H1 (cell line): ENCODE results near the gene GJD3. TPM values are rescaled to one million over a fixed set of nuclear protein-coding genes. Genes with fewer than 3 reads are reported as not detected.

Source experiments
- CTCF ChIA-PET: fragments of 300-600 bp; sonication (Branson Sonifier 250); formaldehyde crosslinking; loops from one replicate; lab custom pipeline; 2021; ENCODE audit not compliant: partially characterized antibody; lab: Charles Lee
- POLR2A ChIA-PET: fragments of 300-600 bp; sonication (Branson Sonifier 250); formaldehyde crosslinking; loops from one replicate; lab custom pipeline; 2021; ENCODE audit warnings: inconsistent platforms; ENCODE audit not compliant: partially characterized antibody; lab: Charles Lee
- DNase-seq, 2 experiments: peaks; one replicate each; pipeline versions ENCODE4 v3.0.0 to v3.0.0-alpha.2; 2010 to 2022; ENCODE audit warnings: low spot score in 2 of 2, low read depth in 1 of 2, mixed read lengths in 1 of 2
- FAIRE-seq: peaks from 2 replicates; lab custom pipeline; 2011; peaks lifted over from hg19 to GRCh38; lab: Jason Lieb, UNC
- H2AFZ ChIP-seq: 2 replicates; pipeline ENCODE4 v1.8.1; 2012; ENCODE audit warnings: low read length, inconsistent platforms
- H2AK5ac ChIP-seq: 2 replicates; pipeline ENCODE4 v1.6.1; 2013; ENCODE audit warnings: low read depth, low read length
- H2BK120ac ChIP-seq: replicated peaks from 2 replicates; pipeline ENCODE3; 2013; ENCODE audit warnings: low read depth, low read length, inconsistent platforms
- H2BK12ac ChIP-seq: 2 replicates; pipeline ENCODE4 v1.6.1; 2013; ENCODE audit warnings: low read depth, low read length
- H2BK15ac ChIP-seq: 2 replicates; pipeline ENCODE4 v1.6.1; 2013; ENCODE audit warnings: low read length
- H2BK20ac ChIP-seq: 2 replicates; pipeline ENCODE4 v1.6.1; 2013; ENCODE audit warnings: low read length
- H2BK5ac ChIP-seq: 2 replicates; pipeline ENCODE4 v1.6.1; 2013; ENCODE audit warnings: low read depth, low read length
- H3K14ac ChIP-seq: 2 replicates; pipeline ENCODE4 v1.6.1; 2013; ENCODE audit warnings: inconsistent platforms; ENCODE audit not compliant: insufficient read length
- H3K18ac ChIP-seq: 2 replicates; pipeline ENCODE4 v1.6.1; 2013; ENCODE audit warnings: low read length; ENCODE audit errors: extremely low read depth
- H3K23ac ChIP-seq: 2 replicates; pipeline ENCODE4 v1.6.1; 2013; ENCODE audit warnings: inconsistent platforms; ENCODE audit not compliant: insufficient read length
- H3K23me2 ChIP-seq: 2 replicates; pipeline ENCODE4 v1.6.1; 2013; ENCODE audit warnings: low read depth, low read length
- H3K27ac ChIP-seq: 2 replicates; pipeline ENCODE4 v1.6.1; 2011; ENCODE audit warnings: low read depth, low read length, inconsistent platforms
- H3K27me3 ChIP-seq, 4 experiments: replicated peaks in 1 of 4; 1 replicate in 1 of 4; 2 replicates in 3 of 4; pipeline versions ENCODE4 v1.6.1 to v1.8.1; 2011 to 2013; ENCODE audit warnings: low read length in 3 of 4, mild to moderate bottlenecking in 3 of 4, inconsistent platforms in 2 of 4, mixed read lengths in 2 of 4, moderate library complexity in 1 of 4; ENCODE audit not compliant: control insufficient read depth in 3 of 4, insufficient read depth in 3 of 4; ENCODE audit errors: extremely low read depth in 1 of 4
- H3K36me3 ChIP-seq, 4 experiments: 2 replicates each; pipeline versions ENCODE4 v1.6.1 to v1.8.1; 2011 to 2013; ENCODE audit warnings: mild to moderate bottlenecking in 4 of 4, low read length in 3 of 4, moderate library complexity in 2 of 4, control low read depth in 1 of 4, inconsistent platforms in 1 of 4; ENCODE audit not compliant: insufficient read depth in 4 of 4, control insufficient read depth in 2 of 4
- H3K4ac ChIP-seq: replicated peaks from 2 replicates; pipeline ENCODE3; 2013; ENCODE audit warnings: low read length, low read depth, mixed read lengths, inconsistent platforms; ENCODE audit not compliant: insufficient read length
- H3K4me1 ChIP-seq, 4 experiments: replicated peaks in 1 of 4; 1 replicate in 1 of 4; 2 replicates in 3 of 4; pipeline versions ENCODE4 v1.6.1 to v1.8.1; 2011 to 2013; ENCODE audit warnings: low read length in 3 of 4, inconsistent platforms in 2 of 4, mixed read lengths in 1 of 4; ENCODE audit not compliant: insufficient read depth in 4 of 4, control insufficient read depth in 3 of 4
- H3K4me2 ChIP-seq, 2 experiments: 2 replicates each; pipeline versions ENCODE4 v1.6.1 to v1.8.1; 2011 to 2013; ENCODE audit warnings: low read depth in 2 of 2, low read length in 2 of 2, control low read depth in 1 of 2, inconsistent platforms in 1 of 2, mild to moderate bottlenecking in 1 of 2; ENCODE audit not compliant: insufficient read depth in 1 of 2
- H3K4me3 ChIP-seq, 4 experiments: fragments of 200-600, 300-600 bp in 1 of 4; sonication (generic), shearing (Covaris generic), sonication (Bioruptor Twin) in 1 of 4; 2 replicates each; pipeline versions ENCODE4 v1.5.1 to v1.8.1; 2011 to 2016; ENCODE audit warnings: low read length in 4 of 4, low read depth in 3 of 4, control low read depth in 2 of 4, inconsistent platforms in 2 of 4, mild to moderate bottlenecking in 2 of 4, mixed read lengths in 1 of 4, moderate library complexity in 1 of 4; ENCODE audit not compliant: insufficient read depth in 2 of 4; ENCODE audit errors: extremely low read depth in 1 of 4
- H3K56ac ChIP-seq: replicated peaks from 2 replicates; pipeline ENCODE3; 2013; ENCODE audit warnings: low read depth, mild to moderate bottlenecking, mixed read lengths, low read length, inconsistent platforms; ENCODE audit not compliant: insufficient read length
- H3K79me1 ChIP-seq: 2 replicates; pipeline ENCODE4 v1.6.1; 2013; ENCODE audit warnings: low read depth, low read length, control low read depth
- H3K79me2 ChIP-seq, 2 experiments: 2 replicates each; pipeline versions ENCODE4 v1.6.1 to v1.8.1; 2012 to 2013; ENCODE audit warnings: low read length in 2 of 2, mild to moderate bottlenecking in 2 of 2, inconsistent platforms in 1 of 2; ENCODE audit not compliant: insufficient read depth in 2 of 2, control insufficient read depth in 1 of 2
- H3K9ac ChIP-seq, 4 experiments: replicated peaks in 1 of 4; 1 replicate in 1 of 4; 2 replicates in 3 of 4; pipeline versions ENCODE4 v1.6.1 to v1.8.1; 2011 to 2013; ENCODE audit warnings: low read depth in 3 of 4, low read length in 3 of 4, control low read depth in 2 of 4, mild to moderate bottlenecking in 2 of 4, moderate library complexity in 2 of 4, inconsistent platforms in 1 of 4; ENCODE audit errors: extremely low read depth in 1 of 4
- H3K9me3 ChIP-seq, 2 experiments: 2 replicates each; pipeline versions ENCODE4 v1.6.1 to v1.8.1; 2012 to 2013; ENCODE audit warnings: mild to moderate bottlenecking in 2 of 2, moderate library complexity in 2 of 2, control low read depth in 1 of 2, inconsistent platforms in 1 of 2, low read depth in 1 of 2, low read length in 1 of 2, mixed read lengths in 1 of 2; ENCODE audit not compliant: insufficient read depth in 2 of 2
- H4K20me1 ChIP-seq, 2 experiments: replicated peaks in 1 of 2; 2 replicates each; pipeline versions ENCODE3 to v1.8.1; 2011 to 2013; ENCODE audit warnings: inconsistent platforms in 2 of 2, low read length in 2 of 2, mild to moderate bottlenecking in 1 of 2; ENCODE audit not compliant: insufficient read depth in 2 of 2, control insufficient read depth in 1 of 2
- H4K5ac ChIP-seq: 2 replicates; pipeline ENCODE4 v1.6.1; 2013; ENCODE audit warnings: low read length, low read depth, mixed read lengths, inconsistent platforms; ENCODE audit not compliant: insufficient read length
- H4K8ac ChIP-seq: 2 replicates; pipeline ENCODE4 v1.8.0; 2013; ENCODE audit warnings: mild to moderate bottlenecking, moderate library complexity, low read length, inconsistent platforms; ENCODE audit not compliant: insufficient read depth; ENCODE audit errors: extremely low read depth
- H4K91ac ChIP-seq: replicated peaks from 2 replicates; pipeline ENCODE3; 2013; ENCODE audit warnings: low read length, mixed read lengths, inconsistent platforms; ENCODE audit not compliant: insufficient read length
- ATF3 ChIP-seq: IDR thresholded peaks from 2 replicates; pipeline ENCODE4 v1.6.1; 2011; ENCODE audit warnings: low read depth, mild to moderate bottlenecking, low read length; ENCODE audit not compliant: insufficient read depth
- CBX8 ChIP-seq: fragments of 300-800, 300-1000 bp; sonication (generic); IDR thresholded peaks from 2 replicates; pipeline ENCODE4 v1.7.1; 2016; ENCODE audit warnings: low read depth, low read length, borderline replicate concordance
- GABPA ChIP-seq: IDR thresholded peaks from 2 replicates; pipeline ENCODE4 v1.6.1; 2011; ENCODE audit warnings: mild to moderate bottlenecking, low read length, moderate library complexity, borderline replicate concordance; ENCODE audit not compliant: insufficient read depth
- JUND ChIP-seq: IDR thresholded peaks from 2 replicates; pipeline ENCODE4 v1.6.1; 2011; ENCODE audit warnings: mild to moderate bottlenecking, improper control_type of control experiment, low read length
- MAX ChIP-seq: IDR thresholded peaks from 2 replicates; pipeline ENCODE4 v1.6.1; 2012; ENCODE audit warnings: inconsistent platforms
- POLR2A ChIP-seq, 2 experiments: IDR thresholded peaks; 1 replicate in 1 of 2; 2 replicates in 1 of 2; pipeline ENCODE4 v1.6.1; 2011; ENCODE audit warnings: low read depth in 2 of 2, low read length in 2 of 2, mild to moderate bottlenecking in 2 of 2; ENCODE audit errors: control extremely low read depth in 1 of 2
- RAD21 ChIP-seq, 2 experiments: IDR thresholded peaks in 1 of 2; conservative IDR thresholded peaks in 1 of 2; 2 replicates each; pipeline ENCODE4 v1.6.1; 2011; ENCODE audit warnings: low read depth in 2 of 2, low read length in 2 of 2, improper control_type of control experiment in 1 of 2, inconsistent platforms in 1 of 2, mild to moderate bottlenecking in 1 of 2, moderate library complexity in 1 of 2
- YY1 ChIP-seq: IDR thresholded peaks from 2 replicates; pipeline ENCODE4 v1.6.1; 2011; ENCODE audit warnings: low read depth, mild to moderate bottlenecking, low read length
- WGBS, 2 experiments: shearing (Covaris generic) in 1 of 2; methylation state at CpG; one replicate each; pipeline versions ENCODE4 v1.1.6 to v1.1.7; 2013 to 2015; ENCODE audit warnings: low lambda C conversion rate in 2 of 2, mixed read lengths in 2 of 2, inconsistent platforms in 1 of 2, low coverage in 1 of 2, missing lambda C conversion rate in 1 of 2; ENCODE audit not compliant: insufficient replicate concordance in 2 of 2, insufficient coverage in 1 of 2, insufficient read length in 1 of 2; ENCODE audit errors: extremely low coverage in 1 of 2, missing lambda C conversion rate in 1 of 2; 5-methylcytosine and 5-hydroxymethylcytosine counted together
- polyA plus RNA-seq, 7 experiments: library from polyadenylated mRNA; depleted of rRNA in 3 of 7; stranded (reverse) in 5 of 7; unstranded in 2 of 7; fragments of >200 nt in 5 of 7; fragments of 200-250 nt in 2 of 7; gene quantifications; 1 replicate in 5 of 7; 2 replicates in 1 of 7; 4 replicates in 1 of 7; pipeline versions ENCODE4 v1.2.1 to v1.2.3, GENCODE V29; 2011 to 2013; ENCODE audit warnings: missing spikeins in 2 of 7, mixed read lengths in 2 of 7
- total RNA-seq: library from RNA; stranded (reverse); fragmentation: NEBNext Ultra II Directional; extraction: Animal tissue kit (Norgen Biotek cat#: 25700); gene quantifications from 2 replicates; pipeline ENCODE4 v1.2.1, GENCODE V29; 2021

The GJD3 gene
- total and polyA plus RNA-seq, 2 of the 8 experiments (the other 6 are each of a cell fraction or from before 2014, with no cell fraction given) = 0.53 to 1.9 TPM

GRCh38 chr17:40358323-40359038 lies 6.1 kb downstream of the GJD3 start:
- 19% methylated on average over 17 of the region's 17 CpGs; no CpG with 5 or more reads in 1 of the 2 experiments for WGBS, 2 experiments
- H2BK12ac ChIP-seq = no peak overlapping the region
- FAIRE-seq (peak; percentile 32), DNase-seq (peak in 1 of 2 experiments; percentile 98)
- no peak overlapping the region for H3K14ac ChIP-seq
- no peak overlapping the region for H3K9ac ChIP-seq
- peaks cover 5% of the 10 kb centered on the region; the same call in 1 of the 2 replicates for H3K23me2 ChIP-seq
- H3K18ac ChIP-seq = no peak overlapping the region
- no peak overlapping the region for H3K23ac ChIP-seq
- H3K79me1 ChIP-seq = no peaks in the 10 kb centered on the region
- H3K79me2 ChIP-seq = no peaks in the 10 kb centered on the region
- H2AK5ac ChIP-seq = no peak overlapping the region
- H3K4me1 ChIP-seq = peaks cover 6 to 32% (median 17%) of the 10 kb centered on the region in 4 experiments
- no peak overlapping the region for H3K27ac ChIP-seq
- peak overlapping the region in 1 of 4 experiments; percentile 11; a peak in 1 of 8 replicates for H3K4me3 ChIP-seq
- H3K36me3 ChIP-seq = no peaks in the 10 kb centered on the region
- H4K8ac ChIP-seq = no peak overlapping the region
- H3K4me2 ChIP-seq = no peak overlapping the region
- H3K27me3 ChIP-seq = peaks cover 7 to 17% (median 14%) of the 10 kb centered on the region in 4 experiments
- POLR2A ChIA-PET = interaction anchor here (1.0 to 27.8 kb wide), 5 partner anchors 30 to 174 kb away, joined by 3 to 570 read pairs (median 4); partner anchors contain the start of genes CDC6 and RARA
- no peak overlapping the region for H4K91ac ChIP-seq
- peaks cover 0 to 6% of the 10 kb centered on the region in 2 experiments for H4K20me1 ChIP-seq
- no peak overlapping the region for H2BK5ac ChIP-seq
- H2BK15ac ChIP-seq = no peak overlapping the region
- no peak overlapping the region for H4K5ac ChIP-seq
- no peak overlapping the region for H2BK20ac ChIP-seq
- no peaks in the 10 kb centered on the region for H3K9me3 ChIP-seq
- H2AFZ ChIP-seq = no peak overlapping the region
- H3K4ac ChIP-seq = no peak overlapping the region
- CTCF ChIA-PET = interaction anchor here (0.5 to 30.8 kb wide), 24 partner anchors 8 to 658 kb away, joined by 3 to 1198 read pairs (median 6); partner anchors contain the start of genes RARA and WIPF2
- no peak overlapping the region for H2BK120ac ChIP-seq
- H3K56ac ChIP-seq = no peak overlapping the region
- TF ChIP-seq POLR2A (IDR thresholded peaks at IDR 0.05; ENCODE audit: control extremely low read depth in 1 of 2, low read depth in 2 of 2, low read length in 2 of 2) (no peak), GABPA (peak; percentile 58; the same call in 1 of the 2 replicates), ATF3 (0 out of 2 replicates have a peak, but pooled peaks have one; percentile 21), YY1 (peak; percentile 47; the same call in 1 of the 2 replicates), JUND (peak; percentile 40; the same call in 1 of the 2 replicates), RAD21 (IDR thresholded peaks at IDR 0.05 in 1 of 2, conservative IDR thresholded peaks at IDR 0.05 in 1 of 2; ENCODE audit: low read depth in 2 of 2, low read length in 2 of 2) (peak; percentile 96 to 97), CBX8 (no peak), MAX (no peak)
